ENCODE data around the gene ZNF469.

ZNF469 gene

GRCh38 chr16:88361775-88362174 lies 21.0 kb upstream of the ZNF469 start:
- no peak overlapping the region for H3K4me3 ChIP-seq (ENCODE audit: low read depth, low read length)
- TF ChIP-seq CTCF (IDR thresholded peaks at IDR 0.05; ENCODE audit: insufficient read depth, low read depth, low read length, missing control alignments): no peak
- DNase-seq (ENCODE audit: low read depth): no peak

- peak; percentile 5 for DNase-seq (ENCODE audit: low read depth)
- TF ChIP-seq CTCF (IDR thresholded peaks at IDR 0.05; ENCODE audit: insufficient read depth, low read depth, low read length, missing control alignments): no peak
- no peak overlapping the region for H3K4me3 ChIP-seq (ENCODE audit: low read depth, low read length)
These were observed 19.4 kb upstream of the ZNF469 start for GRCh38 chr16:88363239-88363891.

GRCh38 chr16:88365244-88365865 lies 17.4 kb upstream of the ZNF469 start:
- no peak for TF ChIP-seq CTCF (IDR thresholded peaks at IDR 0.05; ENCODE audit: insufficient read depth, low read depth, low read length, missing control alignments)
- DNase-seq (ENCODE audit: low read depth): no peak
- no peak overlapping the region for H3K4me3 ChIP-seq (ENCODE audit: low read depth, low read length)

GRCh38 chr16:88366032-88366703 lies 16.6 kb upstream of the ZNF469 start:
- no peak overlapping the region for H3K4me3 ChIP-seq (ENCODE audit: low read depth, low read length)
- DNase-seq (ENCODE audit: low read depth): no peak
- no peak for TF ChIP-seq CTCF (IDR thresholded peaks at IDR 0.05; ENCODE audit: insufficient read depth, low read depth, low read length, missing control alignments)

- no peak for DNase-seq (ENCODE audit: low read depth)
- TF ChIP-seq CTCF (IDR thresholded peaks at IDR 0.05; ENCODE audit: insufficient read depth, low read depth, low read length, missing control alignments): no peak
- H3K4me3 ChIP-seq (ENCODE audit: low read depth, low read length): no peak overlapping the region
These were observed 16.1 kb upstream of the ZNF469 start for GRCh38 chr16:88366704-88367047.

GRCh38 chr16:88367560-88367959 lies 15.2 kb upstream of the ZNF469 start:
- no peak overlapping the region for H3K4me3 ChIP-seq (ENCODE audit: low read depth, low read length)
- no peak for DNase-seq (ENCODE audit: low read depth)
- TF ChIP-seq CTCF (IDR thresholded peaks at IDR 0.05; ENCODE audit: insufficient read depth, low read depth, low read length, missing control alignments): no peak
